GM19099 (cell line): ENCODE results near the gene CAMK1D.

Experiments used
- POLR2A ChIP-seq: IDR thresholded peaks from 3 replicates; pipeline ENCODE4 v1.6.1; 2011; ENCODE audit warnings: low read depth; ENCODE audit not compliant: insufficient read length; ENCODE audit errors: extremely low read depth

Gene CAMK1D

GRCh38 chr10:12615296-12616220, 266.2 kb downstream of the CAMK1D start:
- TF ChIP-seq POLR2A: no peak

DNA sequence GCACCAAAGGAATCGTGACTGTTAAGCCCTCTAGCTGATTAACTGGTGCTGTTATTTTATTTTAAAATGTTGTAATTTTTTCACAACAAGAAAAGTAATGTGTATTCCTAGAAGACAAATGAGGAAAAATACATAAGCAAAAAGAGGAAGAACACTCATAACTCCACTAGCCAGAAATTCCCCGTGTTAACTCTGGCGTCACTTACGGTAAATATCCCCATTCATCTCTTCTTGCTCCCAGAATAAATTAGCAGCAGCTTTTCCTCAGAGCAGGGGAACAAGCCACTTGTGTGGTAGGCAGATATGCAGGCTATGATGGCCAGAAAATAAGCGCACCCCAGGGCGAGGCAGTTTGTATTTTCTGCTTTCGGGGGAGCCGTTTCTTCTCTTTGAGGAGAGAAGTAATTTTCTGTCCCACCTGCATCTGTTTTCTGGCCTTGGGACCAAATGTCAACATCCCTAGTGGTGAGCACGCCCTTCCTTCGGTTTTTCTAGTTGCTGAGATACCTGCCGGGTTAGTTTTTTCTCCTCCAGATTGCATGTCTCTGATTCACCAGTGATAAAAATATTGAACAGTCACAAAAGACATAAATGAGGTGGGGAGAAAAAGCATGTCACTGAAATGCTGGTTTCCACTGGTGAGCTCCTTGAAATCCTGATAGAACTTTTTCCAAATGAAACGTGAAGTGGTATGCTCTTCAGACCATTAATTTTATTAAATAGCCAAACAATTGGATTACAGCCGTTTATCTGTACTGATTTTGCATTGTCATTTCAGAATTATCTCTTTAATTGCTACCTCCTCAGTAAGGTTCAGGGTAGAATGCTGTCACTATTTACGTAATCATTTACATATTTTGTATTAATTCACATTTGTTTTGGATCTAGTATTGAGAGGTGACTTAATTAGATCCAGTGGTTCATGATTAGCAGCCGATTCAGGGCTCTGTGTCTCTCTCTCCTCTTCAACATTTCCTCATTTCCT, 268.1 kb downstream of the CAMK1D start:
- TF ChIP-seq POLR2A: peak; percentile 21

- TF ChIP-seq POLR2A: no peak
These were observed 272.7 kb downstream of the CAMK1D start for GRCh38 chr10:12622016-12622415.

GRCh38 chr10:12622691-12623090, 273.3 kb downstream of the CAMK1D start:
- no peak for TF ChIP-seq POLR2A

GRCh38 chr10:12625393-12626023, 276.2 kb downstream of the CAMK1D start:
- TF ChIP-seq POLR2A: no peak

- no peak for TF ChIP-seq POLR2A
These were observed 278.8 kb downstream of the CAMK1D start for GRCh38 chr10:12628153-12628552.

- TF ChIP-seq POLR2A: no peak
These were observed 279.8 kb downstream of the CAMK1D start for GRCh38 chr10:12628964-12629766.

GRCh38 chr10:12629767-12630165, 280.4 kb downstream of the CAMK1D start:
- no peak for TF ChIP-seq POLR2A

DNA sequence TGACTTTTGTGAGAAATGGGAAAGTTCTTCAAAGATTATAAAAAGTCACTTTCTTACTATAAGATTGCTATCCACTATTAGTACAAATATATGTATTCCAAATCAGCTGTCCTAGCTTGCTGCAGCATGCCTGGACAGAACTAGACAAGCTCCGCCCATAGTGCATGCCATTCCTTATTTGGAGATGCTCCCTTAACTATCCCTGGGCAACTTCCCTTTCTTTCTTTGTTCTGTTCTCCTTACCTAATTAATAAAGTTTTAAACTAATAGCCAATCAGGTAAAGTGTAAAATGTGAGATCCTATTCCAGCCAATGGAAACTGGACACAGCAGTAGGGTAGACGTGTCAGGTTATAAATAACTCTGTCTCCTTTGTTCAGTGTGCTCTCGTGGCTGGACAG, 281.9 kb downstream of the CAMK1D start:
- TF ChIP-seq POLR2A: no peak

DNA sequence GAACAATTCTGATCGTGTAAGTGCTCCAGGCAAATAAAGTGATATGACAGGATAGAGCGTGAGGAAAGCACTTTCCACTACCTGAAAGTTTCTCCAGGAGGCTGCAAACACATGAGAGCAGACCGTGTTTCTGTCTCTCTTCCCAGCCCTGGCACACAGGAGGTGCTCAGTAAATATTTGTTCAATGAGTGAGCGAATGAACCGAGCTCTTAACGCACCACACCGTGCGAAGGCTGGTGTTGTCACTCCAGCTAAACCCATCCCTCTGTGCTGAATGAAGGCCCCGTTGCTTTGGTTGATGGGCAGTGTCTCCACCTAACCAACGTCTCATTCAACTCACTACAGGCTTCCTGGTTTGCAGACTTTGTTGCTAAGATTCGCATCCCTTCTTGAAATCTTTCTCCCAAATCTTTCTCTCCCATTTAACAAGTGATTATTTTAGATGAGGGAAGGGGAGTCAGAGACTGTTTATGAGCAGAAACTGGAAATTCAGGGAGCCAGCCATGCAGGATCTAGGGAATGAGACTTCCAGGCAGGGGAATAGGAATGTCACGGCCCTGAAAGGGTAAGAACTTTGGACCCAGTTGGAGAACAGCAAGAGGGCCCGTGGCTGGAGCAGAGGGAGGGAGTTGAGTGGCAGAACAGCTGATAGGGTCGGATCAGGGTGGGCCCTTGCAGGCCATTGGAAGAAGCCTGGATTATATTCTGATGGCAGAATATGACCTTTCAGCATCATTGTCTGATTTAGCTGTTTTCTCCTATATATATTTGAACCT, 282.6 kb downstream of the CAMK1D start:
- TF ChIP-seq POLR2A: no peak

GRCh38 chr10:12633776-12634620, 284.7 kb downstream of the CAMK1D start:
- peak; percentile 20 for TF ChIP-seq POLR2A

- TF ChIP-seq POLR2A: no peak
These were observed 285.2 kb downstream of the CAMK1D start for GRCh38 chr10:12634621-12634931.

- TF ChIP-seq POLR2A: peak; percentile 44
These were observed 285.8 kb downstream of the CAMK1D start for GRCh38 chr10:12635127-12635541.
